PC-3 (cell line): ENCODE results near the gene KCNK16. TPM values are rescaled to one million over a fixed set of nuclear protein-coding genes. Genes with fewer than 3 reads are reported as not detected.

ENCODE experiments used
- ATAC-seq: fragments of 200-7000 bp; cut with Tn5 transposase; 2 replicates; pipeline ENCODE4 v1.9.1; 2020; ENCODE audit warnings: mild to moderate bottlenecking, moderate library complexity
- BruUV-seq: library from RNA; stranded (reverse); fragments of 400-500 nt; replicated peaks from 2 replicates; lab custom pipeline; 2021; lab: Mats Ljungman, UMichigan
- CTCF ChIA-PET: fragments of 300-600 bp; sonication (Branson Sonifier 250); formaldehyde crosslinking; loops from one replicate; lab custom pipeline; 2022; ENCODE audit warnings: antibody characterized with exemption; lab: Charles Lee
- POLR2A ChIA-PET: fragments of 300-600 bp; sonication (Branson Sonifier 250); formaldehyde crosslinking; loops from one replicate; lab custom pipeline; 2022; ENCODE audit warnings: antibody characterized with exemption; ENCODE audit not compliant: unreplicated experiment; lab: Charles Lee
- DNase-seq: peaks from one replicate; pipeline ENCODE4 v3.0.0-alpha.2; 2015
- H2AFZ ChIP-seq: fragments of 300-600 bp; sonication (generic); 2 replicates; pipeline ENCODE4 v1.6.0; 2016; ENCODE audit warnings: antibody characterized with exemption, low read length
- H3F3A ChIP-seq: fragments of 300-600 bp; sonication (generic); one replicate; pipeline ENCODE4 v1.6.0; 2017; ENCODE audit warnings: antibody characterized with exemption, low read length, control low read depth, mild to moderate bottlenecking; ENCODE audit not compliant: unreplicated experiment
- H3K27ac ChIP-seq: fragments of 300-600 bp; sonication (generic); 2 replicates; pipeline ENCODE4 v1.5.1; 2016; ENCODE audit warnings: mild to moderate bottlenecking, low read length
- H3K27me3 ChIP-seq: fragments of 300-600 bp; sonication (generic); 2 replicates; pipeline ENCODE4 v1.6.1; 2016; ENCODE audit warnings: low read length, mixed read lengths
- H3K36me3 ChIP-seq: fragments of 300-600 bp; sonication (generic); 2 replicates; pipeline ENCODE4 v1.6.1; 2016; ENCODE audit warnings: low read depth, mixed run types, low read length, mixed read lengths
- H3K4me1 ChIP-seq: fragments of 300-600 bp; sonication (generic); 2 replicates; pipeline ENCODE4 v1.5.1; 2016; ENCODE audit warnings: low read length; ENCODE audit not compliant: insufficient read depth
- H3K4me2 ChIP-seq: fragments of 300-600 bp; sonication (generic); 2 replicates; pipeline ENCODE4 v1.6.0; 2016; ENCODE audit warnings: low read length
- H3K4me3 ChIP-seq: fragments of 300-600 bp; sonication (generic); 2 replicates; pipeline ENCODE4 v1.5.1; 2016; ENCODE audit warnings: mild to moderate bottlenecking, low read length, mixed read lengths
- H3K79me2 ChIP-seq: fragments of 300-600 bp; sonication (generic); 2 replicates; pipeline ENCODE4 v1.6.1; 2017; ENCODE audit warnings: low read length, mixed read lengths
- H3K9ac ChIP-seq: fragments of 300-600 bp; sonication (generic); 2 replicates; pipeline ENCODE4 v1.6.0; 2016; ENCODE audit warnings: mild to moderate bottlenecking, low read length
- H3K9me2 ChIP-seq: fragments of 300-600 bp; sonication (generic); replicated peaks from 2 replicates; pipeline ENCODE4 v1.6.1; 2016; ENCODE audit warnings: mixed run types, low read length, mixed read lengths
- H3K9me3 ChIP-seq: fragments of 300-600 bp; sonication (generic); 2 replicates; pipeline ENCODE4 v1.6.1; 2016; ENCODE audit warnings: low read length, mixed read lengths
- H4K20me1 ChIP-seq: fragments of 300-600 bp; sonication (generic); 2 replicates; pipeline ENCODE4 v1.6.1; 2016; ENCODE audit warnings: low read length, mixed read lengths
- CTCF ChIP-seq: fragments of 300-600 bp; sonication (generic); conservative IDR thresholded peaks from 2 replicates; pipeline ENCODE4 v1.5.1; 2017; ENCODE audit warnings: antibody characterized with exemption, low read depth, mild to moderate bottlenecking, low read length
- EZH2 ChIP-seq: fragments of 300-600 bp; sonication (generic); IDR thresholded peaks from one replicate; pipeline ENCODE4 v1.6.1; 2017; ENCODE audit warnings: antibody characterized with exemption, mild to moderate bottlenecking, low read length; ENCODE audit not compliant: unreplicated experiment
- EZH2phosphoT487 ChIP-seq: fragments of 300-600 bp; sonication (generic); IDR thresholded peaks from 2 replicates; pipeline ENCODE4 v1.6.1; 2018; ENCODE audit warnings: mild to moderate bottlenecking, antibody characterized with exemption, low read length, borderline replicate concordance
- intact Hi-C: fragments of 100-400 bp; cut with micrococcal nuclease; formaldehyde crosslinking; loops from 2 replicates; pipeline ENCODE4 v1.9.0; 2023
- total RNA-seq: library from RNA; depleted of rRNA; stranded (reverse); fragments of >200 nt; gene quantifications from 2 replicates; pipeline ENCODE4 v1.2.3, GENCODE V29; 2014

Gene KCNK16
- total RNA-seq, 1 experiment from 2014 or later: not detected

DNA sequence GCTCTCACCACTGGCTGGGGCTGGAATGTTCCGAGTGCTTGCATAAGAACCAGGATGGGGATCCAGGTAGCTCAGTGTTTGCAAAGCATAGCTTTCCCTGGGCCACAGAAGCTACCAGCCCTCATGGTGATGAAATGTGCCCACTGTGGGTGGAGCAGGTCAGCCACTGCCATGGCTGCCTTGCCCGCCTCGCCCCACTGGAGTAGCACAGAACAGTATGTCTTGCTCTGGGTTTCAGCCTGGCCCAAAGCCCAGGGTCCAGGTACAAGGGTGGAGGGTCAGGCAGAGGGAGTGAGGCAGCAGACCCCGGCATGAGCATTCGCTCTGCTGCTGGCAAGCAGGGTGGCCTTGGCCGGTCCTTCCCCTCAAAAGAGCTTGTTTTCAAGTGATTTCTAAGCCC is 43.0 kb downstream of the KCNK16 start:
- POLR2A ChIA-PET: no interaction called here
- Histone ChIP-seq H4K20me1 (no peaks in the 10 kb centered on the region), H3K9me3 (no peaks in the 10 kb centered on the region), H3K9ac (peak overlapping the region; percentile 38), H2AFZ (no peak overlapping the region), H3F3A (no peaks in the 10 kb centered on the region), H3K36me3 (no peaks in the 10 kb centered on the region), H3K27me3 (no peaks in the 10 kb centered on the region), H3K27ac (peak overlapping the region; percentile 87), H3K4me3 (no peak overlapping the region), H3K4me2 (no peak overlapping the region), H3K4me1 (peaks cover 20% of the 10 kb centered on the region), H3K9me2 (no peaks in the 10 kb centered on the region), H3K79me2 (no peaks in the 10 kb centered on the region)
- DNase-seq (no peak), ATAC-seq (no peak)
- TF ChIP-seq EZH2 (no peak), EZH2phosphoT487 (no peak), CTCF (no peak)
- intact Hi-C loops: no loop called here
- CTCF ChIA-PET: no interaction called here
- BruUV-seq: no TSS peak

- Histone ChIP-seq H4K20me1 (no peaks in the 10 kb centered on the region), H3K27ac (no peak overlapping the region), H3K9ac (no peak overlapping the region), H3K9me3 (no peaks in the 10 kb centered on the region), H3K79me2 (no peaks in the 10 kb centered on the region), H3F3A (no peaks in the 10 kb centered on the region), H3K27me3 (no peaks in the 10 kb centered on the region), H3K4me3 (no peak overlapping the region), H3K4me2 (no peak overlapping the region), H3K9me2 (no peaks in the 10 kb centered on the region), H2AFZ (no peak overlapping the region), H3K4me1 (peaks cover 20% of the 10 kb centered on the region), H3K36me3 (no peaks in the 10 kb centered on the region)
- CTCF ChIA-PET: no interaction called here
- no peak for DNase-seq
- no peak for ATAC-seq
- no TSS peak for BruUV-seq
- no peak for TF ChIP-seq CTCF
- TF ChIP-seq EZH2phosphoT487: no peak
- TF ChIP-seq EZH2: no peak
- POLR2A ChIA-PET: no interaction called here
- intact Hi-C loops: no loop called here
Measured at GRCh38 chr6:39276379-39276995, 46.0 kb downstream of the KCNK16 start.

DNA sequence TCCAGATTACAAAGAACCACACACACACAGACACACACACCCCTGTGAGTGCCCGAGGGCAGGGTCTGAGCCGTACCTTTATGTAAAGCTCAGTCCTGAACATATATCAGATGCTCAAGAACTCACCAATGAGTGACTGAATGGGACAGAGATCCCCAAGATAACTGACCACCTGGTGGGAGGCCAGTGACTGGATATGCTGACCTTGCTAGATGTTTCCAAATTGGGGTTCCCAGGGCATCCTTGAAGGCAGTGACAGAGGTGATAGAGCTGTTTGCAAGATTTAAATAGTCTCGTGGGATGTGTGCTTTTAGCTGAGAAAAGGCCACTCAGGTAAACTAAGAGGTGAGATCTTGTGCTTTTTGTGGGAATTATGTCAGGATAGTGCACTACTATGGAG is 47.6 kb downstream of the KCNK16 start:
- no peak overlapping the region for H3K27ac ChIP-seq
- ChIA-PET CTCF (no interaction called here), POLR2A (no interaction called here)
- ATAC-seq: no peak
- H2AFZ ChIP-seq: no peak overlapping the region
- H3F3A ChIP-seq: no peaks in the 10 kb centered on the region
- H3K4me1 ChIP-seq: peaks cover 6% of the 10 kb centered on the region
- no peaks in the 10 kb centered on the region for H3K27me3 ChIP-seq
- intact Hi-C loops: no loop called here
- H3K4me3 ChIP-seq: no peak overlapping the region
- H3K9ac ChIP-seq: no peak overlapping the region
- H3K9me3 ChIP-seq: no peaks in the 10 kb centered on the region
- no peaks in the 10 kb centered on the region for H4K20me1 ChIP-seq
- no TSS peak for BruUV-seq
- no peaks in the 10 kb centered on the region for H3K36me3 ChIP-seq
- no peaks in the 10 kb centered on the region for H3K9me2 ChIP-seq
- DNase-seq: no peak
- TF ChIP-seq CTCF: no peak
- TF ChIP-seq EZH2: no peak
- TF ChIP-seq EZH2phosphoT487: no peak
- no peak overlapping the region for H3K4me2 ChIP-seq
- H3K79me2 ChIP-seq: no peaks in the 10 kb centered on the region
